GM19463 (cell line): ENCODE data around the gene ACSF2.

ENCODE experiments used
- ATAC-seq: cut with Tn5 transposase; IDR thresholded peaks from one replicate; pipeline ENCODE4 v1.9.1; 2021; ENCODE audit warnings: mild to moderate bottlenecking, moderate library complexity; ENCODE audit not compliant: unreplicated experiment

The ACSF2 gene

DNA sequence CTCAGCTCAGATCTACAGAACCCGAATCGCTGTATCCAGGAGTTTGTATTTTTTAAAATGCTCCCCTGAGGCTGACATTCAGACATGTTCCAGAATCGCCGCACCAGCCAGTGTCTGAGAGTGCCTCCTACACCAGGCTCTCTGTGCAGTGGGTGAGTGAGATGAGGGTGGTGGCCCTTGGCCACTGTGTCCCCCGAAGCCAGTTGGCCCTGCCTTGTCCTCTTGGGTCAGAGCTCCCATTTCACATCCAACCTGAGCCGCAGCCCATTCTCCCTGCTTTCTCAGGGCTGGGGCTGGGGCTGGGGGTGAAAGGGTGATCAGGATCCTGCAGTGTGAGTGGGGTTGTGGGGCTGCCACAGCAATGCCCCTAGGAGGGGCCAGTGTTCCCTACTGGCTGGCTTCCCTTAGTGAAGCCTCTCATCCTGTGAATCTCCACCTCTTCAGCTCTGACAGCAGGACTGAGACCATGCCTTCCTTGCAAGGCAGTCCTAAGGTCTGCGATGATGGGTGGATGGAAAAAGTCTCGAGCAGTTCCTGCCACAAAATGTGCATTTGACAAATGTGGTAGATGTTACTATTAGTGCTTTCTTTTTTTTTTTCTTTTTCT lies 69.3 kb downstream of the ACSF2 start:
- ATAC-seq: no peak

DNA sequence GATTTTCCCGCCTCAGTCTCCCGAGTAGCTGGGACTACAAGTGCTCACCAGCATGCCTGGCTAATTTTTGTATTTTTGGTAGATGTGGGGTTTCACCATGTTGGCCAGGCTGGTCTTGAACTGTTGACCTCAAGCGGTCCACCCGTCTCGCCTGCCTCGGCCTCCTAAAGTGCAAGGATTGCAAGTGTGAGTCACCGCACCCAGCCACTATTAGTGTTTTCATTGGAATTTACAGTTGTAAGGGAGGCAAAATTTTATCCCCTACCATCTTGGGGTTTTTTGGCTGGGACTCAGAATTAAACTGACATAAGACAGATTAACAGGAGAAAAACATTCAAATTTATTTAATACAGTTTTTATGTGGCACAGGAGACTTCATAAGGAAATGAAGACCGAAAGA lies 69.9 kb downstream of the ACSF2 start:
- ATAC-seq: no peak

GRCh38 chr17:50498021-50498874 lies 72.2 kb downstream of the ACSF2 start:
- ATAC-seq: no peak

DNA sequence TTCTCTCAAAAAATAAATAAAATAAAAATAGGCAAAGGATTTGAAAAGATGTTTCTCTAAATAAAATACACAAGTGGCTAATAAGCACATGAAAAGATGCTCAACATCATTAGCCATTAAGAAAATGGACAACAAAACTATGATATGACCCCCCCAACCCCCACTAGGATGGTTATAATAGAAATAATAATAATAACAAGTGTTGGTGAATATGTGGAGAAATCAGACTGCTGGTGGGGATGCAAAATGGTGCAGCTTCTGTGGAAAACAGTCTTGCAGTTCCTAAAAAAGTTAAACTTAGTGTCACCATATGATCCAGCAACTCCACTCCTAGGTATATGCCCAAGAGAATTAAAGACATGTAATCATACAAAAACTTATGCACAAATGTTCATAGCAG lies 73.3 kb downstream of the ACSF2 start:
- no peak for ATAC-seq

DNA sequence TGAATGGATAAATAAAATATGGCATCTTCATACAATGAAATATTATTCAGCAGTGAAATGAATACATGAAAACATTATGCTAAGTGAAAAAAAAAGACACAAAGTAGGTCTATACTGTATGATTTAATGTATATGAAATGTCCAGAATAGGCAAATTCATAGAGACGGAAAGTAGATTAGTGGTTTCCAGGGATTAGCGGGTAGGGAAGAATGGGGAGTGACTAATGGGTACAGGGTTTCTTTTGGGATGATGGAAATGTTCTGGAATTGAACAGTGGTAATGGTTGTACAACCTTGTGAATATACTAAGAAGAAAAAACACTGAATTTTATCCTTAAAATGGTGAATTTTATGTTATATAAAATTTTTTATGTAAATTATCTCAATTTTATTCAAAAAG lies 73.7 kb downstream of the ACSF2 start:
- ATAC-seq: no peak

GRCh38 chr17:50501054-50501453 lies 75.0 kb downstream of the ACSF2 start:
- ATAC-seq: no peak

- ATAC-seq: no peak
Observed at GRCh38 chr17:50502301-50502990, 76.4 kb downstream of the ACSF2 start.

DNA sequence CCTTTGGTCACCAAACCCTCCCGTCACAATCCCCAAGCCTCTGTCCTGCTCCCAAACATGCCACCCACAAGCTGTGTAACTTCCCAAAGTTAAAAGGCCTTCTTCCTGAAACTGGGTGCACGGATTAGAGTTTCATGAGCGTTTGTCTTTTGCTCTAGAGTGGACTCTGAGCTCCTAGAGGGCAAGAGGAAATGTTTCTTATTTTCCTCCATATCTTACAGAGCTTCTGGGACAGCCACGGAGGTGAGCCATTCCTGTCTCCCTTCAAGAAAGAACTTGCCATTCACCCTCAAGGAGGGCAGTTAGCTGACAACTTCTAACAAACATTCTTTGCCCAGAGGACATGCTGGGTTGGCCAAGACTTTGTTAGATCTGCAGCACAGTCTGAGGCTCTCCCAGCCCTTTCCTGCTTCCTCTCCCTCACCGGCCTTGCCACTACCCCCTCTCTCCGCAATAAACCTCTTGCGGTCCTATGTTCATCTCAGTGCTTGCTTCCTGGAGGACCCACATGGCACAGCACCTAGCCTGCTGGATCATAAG lies 79.6 kb downstream of the ACSF2 start:
- ATAC-seq: no peak

GRCh38 chr17:50506298-50506697 lies 80.3 kb downstream of the ACSF2 start:
- ATAC-seq: no peak

DNA sequence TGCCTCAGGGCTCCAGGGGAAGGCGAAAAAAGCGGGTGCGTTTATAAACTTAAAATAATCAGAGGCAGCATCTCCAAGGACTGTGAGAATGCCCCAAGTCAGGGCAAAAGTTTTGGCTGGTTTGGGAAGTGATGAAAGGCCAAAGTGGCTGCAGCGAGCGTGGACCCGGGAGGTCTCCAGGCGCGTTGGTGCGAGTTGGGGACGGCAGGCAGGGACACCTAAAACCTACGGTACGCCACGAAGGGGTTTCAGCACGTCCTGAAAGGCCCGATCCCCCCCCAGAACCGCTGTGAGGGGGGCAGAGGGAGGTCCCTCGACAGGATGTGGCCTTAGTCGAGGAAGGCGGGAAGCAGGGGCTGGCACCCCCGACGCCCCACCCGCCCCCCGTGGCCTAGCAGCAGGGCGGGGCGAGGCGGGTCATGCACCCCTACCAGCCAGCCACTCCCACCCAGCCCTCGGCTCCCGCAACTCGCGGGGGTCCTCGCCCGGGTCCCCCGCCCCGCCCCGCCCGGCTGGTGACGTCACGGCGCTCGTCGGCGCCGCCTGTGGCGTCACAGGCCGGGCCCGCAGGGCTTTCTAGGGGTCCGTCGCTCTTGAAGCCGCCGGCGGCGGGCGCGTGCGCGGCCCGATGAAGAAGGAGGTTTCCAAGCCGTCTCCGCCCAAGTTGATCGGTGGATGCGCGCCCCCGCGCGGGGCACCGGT lies 82.0 kb downstream of the ACSF2 start, which contains the start of gene MYCBPAP:
Gene MYCBPAP, plus strand, starts transcription at position 569 of the 702 bp plus-strand sequence. CDS start 236 bp downstream, outside the sequence.
- ATAC-seq: no peak

DNA sequence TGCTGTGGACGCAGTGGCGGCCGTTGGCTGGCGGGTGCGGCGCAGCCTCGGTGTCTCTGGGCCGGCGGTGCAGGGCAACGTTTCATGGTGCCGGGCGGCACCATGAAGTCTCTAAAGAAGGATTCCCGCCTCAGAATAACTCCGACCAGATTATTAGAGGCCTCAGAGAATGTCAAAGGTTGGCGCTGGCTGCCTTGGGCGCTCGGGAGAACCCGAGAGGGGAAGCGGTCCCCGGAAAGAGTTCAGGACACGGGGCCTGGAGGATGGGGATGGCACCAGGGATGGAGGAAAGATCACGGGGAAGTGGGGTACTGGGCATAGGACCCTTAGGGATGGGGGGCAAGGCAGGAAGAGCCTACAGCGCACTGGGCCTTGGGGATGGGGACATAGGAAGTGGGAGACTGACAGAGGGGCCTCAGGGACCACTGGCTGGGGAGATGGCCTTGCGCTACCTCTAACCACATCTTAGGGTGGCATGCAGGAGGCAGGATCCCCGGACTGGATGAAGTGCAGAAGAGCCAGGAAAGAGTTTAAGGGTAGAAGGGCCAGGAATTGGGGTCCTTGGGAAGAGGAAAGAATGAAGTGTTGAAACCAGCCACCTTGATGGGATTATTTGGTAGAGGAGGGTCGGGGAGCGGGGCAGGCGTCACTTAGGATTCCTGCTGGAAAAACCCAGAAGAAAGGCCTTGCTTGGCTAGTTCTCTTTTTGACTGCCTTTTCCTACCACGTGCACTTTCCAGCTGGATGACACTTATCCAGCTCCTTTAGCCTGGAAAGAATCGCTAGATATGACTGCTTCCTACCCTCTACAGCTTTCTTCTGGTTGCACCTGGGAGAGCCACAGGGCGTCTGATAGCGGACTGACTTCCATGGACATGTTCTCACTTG lies 82.8 kb downstream of the ACSF2 start:
- ATAC-seq: no peak

DNA sequence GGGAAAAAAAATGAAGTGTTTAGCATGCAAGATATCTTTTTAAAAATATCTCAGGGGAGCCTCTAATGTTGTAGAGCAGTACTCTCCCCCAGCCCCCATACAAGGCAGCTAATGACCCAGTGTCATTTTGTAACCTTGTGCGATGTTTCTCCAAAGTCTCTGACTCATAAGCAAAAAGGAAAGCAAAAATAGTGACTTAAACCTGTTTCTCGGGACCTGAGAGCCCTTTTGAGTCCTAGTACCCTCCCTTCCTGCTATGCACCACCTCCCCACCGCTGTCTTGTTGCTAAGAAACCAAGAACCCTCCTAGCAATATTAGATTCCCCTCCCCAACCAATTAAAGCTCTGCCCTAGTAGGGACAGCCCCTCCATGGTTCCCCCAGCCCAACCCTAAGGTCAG lies 85.0 kb downstream of the ACSF2 start:
- peak; percentile 92 for ATAC-seq

DNA sequence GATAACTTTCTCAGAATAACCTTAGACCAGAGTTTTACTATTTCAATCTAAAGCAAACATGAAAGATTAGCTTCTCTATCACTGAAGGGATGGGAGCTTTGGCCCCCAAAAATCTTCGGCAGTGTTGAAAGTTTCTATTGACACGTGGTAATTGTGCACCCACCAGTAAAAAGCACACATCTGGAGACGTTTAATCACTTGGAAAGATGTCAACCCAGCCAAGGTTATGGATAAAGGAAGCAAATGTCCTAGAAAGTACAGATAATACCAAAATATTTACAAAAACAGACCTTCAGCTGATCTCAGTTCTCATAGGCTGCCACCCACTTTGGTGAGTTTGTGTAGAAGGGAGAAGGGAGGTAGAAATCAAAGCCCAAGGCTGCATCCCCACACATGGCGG lies 87.5 kb downstream of the ACSF2 start:
- no peak for ATAC-seq

GRCh38 chr17:50514388-50514787 lies 88.4 kb downstream of the ACSF2 start:
- no peak for ATAC-seq

- no peak for ATAC-seq
Observed at GRCh38 chr17:50514936-50515702, 89.1 kb downstream of the ACSF2 start.

GRCh38 chr17:50517011-50517410 lies 91.0 kb downstream of the ACSF2 start:
- ATAC-seq: no peak

DNA sequence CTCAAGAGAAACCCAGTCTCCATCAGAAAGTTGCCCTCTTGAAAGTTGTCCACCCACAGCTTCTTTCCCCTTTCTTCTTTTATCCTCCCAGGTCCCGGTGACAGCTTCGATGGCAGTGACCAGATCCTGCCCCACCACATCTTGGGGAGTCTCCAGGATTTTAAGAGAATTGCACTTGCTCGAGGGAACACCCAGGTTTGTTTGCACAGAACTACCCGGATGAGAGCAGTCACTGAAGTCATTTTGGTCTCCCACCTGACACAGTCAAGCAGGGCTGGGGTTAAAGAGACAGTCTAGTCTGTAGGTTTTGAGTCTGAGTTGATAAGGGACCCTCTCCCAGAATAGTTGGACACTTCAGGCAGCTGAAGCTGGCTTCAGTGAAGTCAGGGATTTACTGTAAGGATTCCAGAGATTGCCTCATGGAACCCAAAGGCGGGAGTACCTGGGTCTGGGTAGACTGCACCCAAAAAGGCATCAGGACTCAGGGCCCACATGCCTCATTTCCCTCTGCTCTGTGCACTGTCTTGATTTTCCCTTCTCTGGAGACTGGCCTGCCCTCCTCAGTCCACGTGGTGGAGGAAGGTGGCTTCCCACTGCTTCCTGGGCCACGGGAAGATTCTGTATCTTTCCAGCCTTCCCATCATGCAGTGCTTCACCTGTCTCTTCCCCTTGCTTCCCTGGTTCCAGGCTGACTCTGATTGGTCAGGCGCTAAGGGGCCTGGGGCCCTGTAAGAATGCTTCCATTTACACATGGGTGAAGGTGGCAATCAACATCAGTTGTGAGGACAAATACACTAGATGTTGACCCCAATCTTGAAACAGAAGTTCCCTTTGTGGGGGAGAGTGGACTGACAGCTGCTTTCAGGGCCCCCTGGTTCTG lies 91.7 kb downstream of the ACSF2 start:
- no peak for ATAC-seq

DNA sequence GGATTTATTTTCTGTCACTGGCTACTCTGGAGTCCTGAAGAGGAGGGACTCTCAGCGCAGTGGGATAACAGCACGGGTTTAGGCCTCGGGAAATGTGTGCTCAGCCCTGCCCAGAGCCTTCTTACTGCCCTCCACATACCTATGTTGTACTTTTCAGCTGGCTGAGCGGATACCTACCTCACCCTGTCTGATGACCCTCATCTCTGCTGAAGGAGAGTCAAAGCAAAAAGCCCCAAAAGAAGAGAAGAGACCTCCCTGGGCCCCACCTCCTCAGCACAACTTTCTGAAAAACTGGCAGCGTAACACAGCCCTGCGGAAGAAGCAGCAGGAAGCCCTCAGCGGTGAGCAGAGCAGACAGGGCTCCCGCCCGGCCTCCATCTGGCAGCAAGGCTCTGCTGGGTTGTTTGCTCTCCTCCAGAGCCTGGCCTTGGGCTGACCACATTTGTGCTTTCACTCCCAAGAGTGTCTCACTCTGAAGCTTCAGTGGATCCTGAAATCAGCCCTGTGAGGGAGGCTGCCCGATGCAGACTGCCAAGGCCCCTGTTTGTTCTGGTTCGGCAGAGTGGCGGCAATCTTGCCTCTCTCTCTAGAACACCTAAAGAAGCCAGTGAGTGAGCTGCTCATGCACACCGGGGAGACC lies 92.5 kb downstream of the ACSF2 start:
- no peak for ATAC-seq
